ENCODE measurements around the gene ZNF319.

The ZNF319 gene

DNA sequence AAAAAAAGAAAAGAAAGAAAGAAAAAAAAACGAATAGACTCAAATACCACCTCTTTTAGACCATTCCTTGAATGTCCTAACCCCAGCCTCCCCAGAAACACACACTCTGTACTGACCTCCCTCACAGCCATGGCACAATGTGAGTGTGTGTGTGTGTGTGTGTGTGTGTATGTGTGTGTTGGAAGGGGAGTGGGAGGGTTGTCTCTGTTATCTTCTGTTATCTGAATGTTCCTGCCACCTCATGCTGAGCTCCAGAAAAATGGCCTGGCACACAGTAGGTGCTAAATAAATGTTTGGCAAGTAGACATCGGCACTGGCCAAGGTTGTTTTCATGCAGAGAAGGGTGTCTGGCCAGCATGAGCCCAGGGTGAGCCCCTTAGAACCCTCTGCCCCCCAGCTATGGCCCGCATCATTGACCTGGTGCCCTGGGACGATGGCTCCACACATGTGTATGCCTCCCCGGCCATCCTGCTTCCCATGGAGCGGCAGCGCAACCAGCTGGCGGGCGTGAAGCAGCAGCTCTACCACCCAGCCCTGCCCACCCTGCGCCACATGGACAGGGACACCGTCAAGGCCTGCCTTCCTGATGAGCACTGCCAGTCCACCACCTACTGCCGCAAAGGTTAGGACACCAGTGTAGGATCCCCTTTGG lies 22.9 kb downstream of the ZNF319 start:
- no peak for DNase-seq (ENCODE audit: low read depth in 2 of 2)

DNA sequence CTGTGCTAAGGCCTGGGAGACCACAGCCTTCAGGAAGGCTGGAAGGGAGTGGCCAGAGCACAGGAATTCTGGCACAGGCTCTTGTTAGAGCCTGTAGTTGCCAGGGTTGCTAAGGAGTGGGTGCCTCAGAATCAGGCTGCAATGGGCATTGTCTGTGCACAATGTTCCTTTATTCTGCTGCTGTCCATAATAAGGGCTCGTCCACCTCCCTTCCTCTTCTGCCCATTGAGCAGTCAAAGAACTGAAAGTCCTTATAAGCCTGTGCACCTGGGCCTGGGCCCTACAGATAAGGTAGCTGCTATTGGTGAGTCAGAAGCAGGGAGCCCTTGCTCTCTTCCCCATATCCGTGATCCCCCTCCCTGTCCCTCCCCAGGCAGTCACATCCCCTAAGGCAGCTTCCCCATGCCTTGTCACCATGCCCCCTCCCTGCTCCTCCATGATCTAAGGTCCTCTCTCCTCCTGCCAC lies 24.1 kb downstream of the ZNF319 start:
- DNase-seq (ENCODE audit: low read depth in 2 of 2) = no peak

- no peak for DNase-seq (ENCODE audit: low read depth in 2 of 2)
Observed at GRCh38 chr16:57972306-57972705, 28.2 kb downstream of the ZNF319 start.

GRCh38 chr16:57971848-57972247 lies 28.6 kb downstream of the ZNF319 start:
- no peak for DNase-seq (ENCODE audit: low read depth in 2 of 2)

DNA sequence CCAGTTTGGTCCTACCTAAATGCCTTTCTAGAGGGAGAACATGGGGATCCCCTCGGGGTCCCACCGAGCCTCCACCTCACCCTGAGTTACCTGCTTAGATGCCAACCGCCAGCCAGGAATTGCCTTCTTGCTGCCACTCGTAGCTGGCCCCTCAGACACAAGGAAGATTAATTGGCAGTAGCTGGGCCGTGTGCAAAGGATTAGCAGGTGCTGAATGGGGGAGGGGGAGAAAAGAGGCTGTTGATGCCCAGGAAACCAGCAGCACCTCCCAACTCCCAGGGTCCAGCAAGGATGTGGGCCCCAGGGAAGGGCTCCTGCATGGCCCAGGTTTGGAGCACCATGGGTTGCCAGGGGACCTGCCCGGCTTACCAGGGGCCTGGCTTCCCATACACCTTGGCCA lies 29.5 kb downstream of the ZNF319 start, which contains the start of gene CNGB1:
Gene CNGB1, minus strand, starts transcription at position 159 of the 400 bp plus-strand sequence. CDS start 3,842 bp downstream, outside the sequence.
- no peak for DNase-seq (ENCODE audit: low read depth in 2 of 2)

DNA sequence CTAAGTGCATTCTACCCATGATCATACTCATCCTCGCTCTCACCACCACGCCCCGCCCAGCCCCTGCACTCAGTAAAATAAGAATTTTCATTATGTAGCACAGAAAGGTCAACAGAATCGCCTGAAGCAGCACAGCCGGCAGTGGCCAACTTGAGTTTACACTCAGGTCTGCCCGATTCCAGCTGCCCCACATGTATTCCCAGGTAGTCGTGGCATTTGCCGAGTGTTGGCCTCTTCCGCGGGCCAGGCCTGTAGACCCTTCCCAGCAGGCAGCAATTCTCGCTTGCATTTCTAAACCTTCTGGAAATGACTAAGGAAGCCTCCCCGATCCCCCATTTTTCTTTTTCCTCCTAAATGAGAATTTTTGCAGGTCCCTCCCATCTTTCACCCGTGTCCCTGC lies 30.2 kb downstream of the ZNF319 start:
- no peak for DNase-seq (ENCODE audit: low read depth in 2 of 2)

GRCh38 chr16:57969451-57970123 lies 30.9 kb downstream of the ZNF319 start:
- DNase-seq (ENCODE audit: low read depth in 2 of 2) = no peak

DNA sequence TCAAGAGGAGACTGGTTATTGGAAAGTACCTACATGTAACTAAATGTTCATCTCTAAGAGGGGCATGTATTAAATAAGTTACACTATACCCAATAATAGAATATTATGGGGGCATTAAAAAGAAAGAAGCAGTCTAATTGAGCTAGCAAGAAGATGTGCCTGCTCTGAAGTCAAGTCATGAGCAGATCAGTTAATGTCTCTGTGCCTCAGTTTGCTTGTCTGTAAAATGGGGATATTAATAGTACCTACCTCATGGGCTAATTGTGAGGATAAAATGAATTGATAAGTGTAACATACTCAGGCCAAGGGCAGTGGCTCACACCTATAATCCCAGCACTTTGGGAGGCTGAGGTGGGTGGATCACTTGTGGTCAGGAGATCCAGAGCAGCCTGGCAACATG lies 32.6 kb downstream of the ZNF319 start:
- DNase-seq (ENCODE audit: low read depth in 2 of 2) = no peak

DNA sequence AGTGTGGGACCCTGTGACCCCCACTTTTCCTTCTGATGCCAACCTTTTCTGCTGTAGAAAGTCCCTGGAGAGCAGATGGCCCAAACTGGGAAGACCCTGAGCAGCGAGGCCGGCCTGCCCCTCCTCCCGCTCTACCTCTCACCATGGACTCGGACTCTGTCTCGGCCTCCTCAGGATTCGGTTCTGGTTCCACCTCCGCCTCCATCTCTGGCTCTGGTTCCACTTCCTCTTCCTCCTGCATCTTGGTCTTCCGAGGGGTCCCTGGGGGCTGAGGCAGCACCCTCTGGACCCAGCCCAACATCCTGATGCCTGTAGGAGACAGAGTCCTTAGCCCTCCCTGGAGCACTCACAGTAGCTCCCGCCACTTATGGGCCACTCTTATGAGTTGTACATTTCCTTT lies 33.5 kb downstream of the ZNF319 start:
- no peak for DNase-seq (ENCODE audit: low read depth in 2 of 2)

GRCh38 chr16:57966204-57966771 lies 34.2 kb downstream of the ZNF319 start:
- DNase-seq (ENCODE audit: low read depth in 2 of 2) = no peak

DNA sequence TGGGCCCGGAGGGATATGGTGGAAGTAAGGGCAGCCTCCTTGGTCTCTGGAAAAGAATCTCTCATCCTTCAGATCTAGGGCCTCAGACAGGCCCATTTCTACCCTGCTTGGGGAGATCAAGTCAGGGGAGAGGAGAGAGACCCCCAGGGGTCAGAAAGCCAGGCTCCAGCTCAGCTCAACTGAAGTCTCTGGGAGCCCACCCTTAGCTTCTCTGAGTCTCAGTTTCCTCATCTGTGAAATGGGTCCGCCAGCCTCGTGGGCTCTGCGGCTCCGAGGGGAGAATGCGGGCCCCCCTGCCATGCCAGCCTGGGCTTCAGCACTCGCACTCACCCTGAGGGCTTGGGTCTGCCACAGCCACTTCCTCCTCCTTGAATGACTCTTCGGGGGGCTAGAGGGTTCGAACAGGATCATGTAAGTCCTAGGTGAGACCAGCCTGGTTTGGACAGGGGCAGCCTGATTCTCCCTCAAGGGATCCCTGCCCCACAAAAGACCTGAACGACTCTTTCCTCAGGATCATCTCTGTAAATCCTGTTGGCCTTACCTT lies 36.2 kb downstream of the ZNF319 start:
- DNase-seq (ENCODE audit: low read depth in 2 of 2) = no peak

- no peak for DNase-seq (ENCODE audit: low read depth in 2 of 2)
Observed at GRCh38 chr16:57962756-57963155, 37.7 kb downstream of the ZNF319 start.

- DNase-seq (ENCODE audit: low read depth in 2 of 2) = no peak
Observed at GRCh38 chr16:57962046-57962445, 38.4 kb downstream of the ZNF319 start.

DNA sequence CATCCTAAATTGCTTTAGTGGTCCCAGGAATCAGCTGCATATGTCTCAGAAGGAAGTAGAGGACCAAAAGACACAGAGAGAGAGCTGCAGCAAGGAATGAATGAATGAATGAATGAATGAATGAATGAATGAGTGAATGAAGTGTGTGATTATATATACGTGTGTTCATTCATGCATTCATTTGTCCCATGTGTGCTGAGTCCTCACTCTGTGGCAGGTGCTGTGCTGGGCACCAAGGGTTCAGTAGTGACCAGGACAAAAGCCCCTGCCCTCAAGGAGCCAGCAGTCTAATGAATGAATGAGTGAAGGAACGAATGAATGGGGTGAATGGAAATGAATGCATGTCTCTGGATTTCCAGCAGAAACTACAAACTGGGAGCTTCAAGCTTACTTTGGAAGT lies 38.9 kb downstream of the ZNF319 start:
- DNase-seq (ENCODE audit: low read depth in 2 of 2) = no peak

- no peak for DNase-seq (ENCODE audit: low read depth in 2 of 2)
Observed at GRCh38 chr16:57960826-57961472, 39.5 kb downstream of the ZNF319 start.

DNA sequence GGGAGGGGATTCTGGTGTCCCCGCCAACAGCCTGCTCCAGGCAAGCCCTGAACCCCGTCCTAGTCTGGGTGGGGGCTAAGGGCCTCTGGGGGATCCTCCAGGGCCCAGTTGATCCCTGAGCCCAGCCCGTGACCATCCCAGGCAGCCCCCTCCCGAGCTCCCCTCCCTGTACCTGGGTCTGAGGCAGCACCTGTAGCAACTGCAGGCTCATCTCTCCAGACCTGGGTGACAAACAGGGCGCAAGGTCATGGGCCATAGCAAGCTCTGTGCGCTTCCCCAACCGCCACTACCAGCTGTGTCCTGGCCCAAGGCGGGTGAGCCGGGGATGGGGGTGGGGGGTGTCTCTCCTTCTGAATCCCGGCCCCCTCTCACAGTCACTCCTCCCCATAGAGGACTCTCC lies 40.2 kb downstream of the ZNF319 start:
- no peak for DNase-seq (ENCODE audit: low read depth in 2 of 2)

- DNase-seq (ENCODE audit: low read depth in 2 of 2) = no peak
Observed at GRCh38 chr16:57959804-57960203, 40.7 kb downstream of the ZNF319 start.

- DNase-seq (ENCODE audit: low read depth in 2 of 2) = no peak
Observed at GRCh38 chr16:57959121-57959520, 41.4 kb downstream of the ZNF319 start.

DNA sequence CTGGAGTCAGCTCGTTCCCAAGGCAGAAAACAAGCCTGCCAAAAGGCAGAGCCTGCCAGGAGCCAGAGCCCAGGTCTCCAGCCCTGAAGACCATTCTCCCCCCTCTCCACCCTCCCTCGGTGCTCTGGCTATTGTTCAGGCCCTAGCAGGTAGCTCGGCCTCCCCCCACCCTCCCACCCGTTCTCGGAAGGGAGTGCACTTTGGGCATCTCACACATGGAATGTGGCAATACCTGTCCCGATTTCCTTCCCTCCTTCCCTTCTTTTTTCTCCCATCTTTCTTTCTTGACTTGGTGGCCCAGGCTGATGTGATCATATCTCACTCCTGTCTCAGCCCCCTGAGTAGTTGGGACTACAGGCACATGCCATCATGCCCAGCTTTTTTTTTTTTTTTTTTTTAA lies 41.9 kb downstream of the ZNF319 start:
- no peak for DNase-seq (ENCODE audit: low read depth in 2 of 2)

GRCh38 chr16:57957673-57958392 lies 42.6 kb downstream of the ZNF319 start:
- no peak for DNase-seq (ENCODE audit: low read depth in 2 of 2)

- no peak for DNase-seq (ENCODE audit: low read depth in 2 of 2)
Observed at GRCh38 chr16:57956924-57957672, 43.4 kb downstream of the ZNF319 start.

All from stimulated activated CD4-positive, alpha-beta T cell treated with anti-CD3 and anti-CD28 coated beads, Interleukin-12 subunit alpha, Interleukin-12 subunit beta, amount 100 ng/mL, for 24 hours (primary cell).